Measurements from ENCODE around the gene TRAF1.

TRAF1 gene

GRCh38 chr9:120866651-120867050, 59.9 kb downstream of the TRAF1 start:
- no peak for DNase-seq

GRCh38 chr9:120865809-120866208, 60.8 kb downstream of the TRAF1 start:
- DNase-seq: no peak

- no peak for DNase-seq
Measured at GRCh38 chr9:120865176-120865575, 61.4 kb downstream of the TRAF1 start.

GRCh38 chr9:120864719-120865118, 61.9 kb downstream of the TRAF1 start:
- no peak for DNase-seq

GRCh38 chr9:120863833-120864232, 62.8 kb downstream of the TRAF1 start:
- DNase-seq: no peak

- DNase-seq: no peak
Measured at GRCh38 chr9:120862452-120862851, 64.1 kb downstream of the TRAF1 start.

GRCh38 chr9:120861935-120862334, 64.7 kb downstream of the TRAF1 start:
- no peak for DNase-seq

GRCh38 chr9:120860083-120860482, 66.5 kb downstream of the TRAF1 start:
- DNase-seq: no peak

GRCh38 chr9:120859361-120859760, 67.2 kb downstream of the TRAF1 start:
- DNase-seq: no peak

- no peak for DNase-seq
Measured at GRCh38 chr9:120857902-120858301, 68.7 kb downstream of the TRAF1 start.

- DNase-seq: no peak
Measured at GRCh38 chr9:120857481-120857880, 69.1 kb downstream of the TRAF1 start.

- DNase-seq: no peak
Measured at GRCh38 chr9:120856700-120857099, 69.9 kb downstream of the TRAF1 start.

GRCh38 chr9:120855827-120856670, 70.5 kb downstream of the TRAF1 start:
- DNase-seq: no peak

- DNase-seq: no peak
Measured at GRCh38 chr9:120854596-120855327, 71.8 kb downstream of the TRAF1 start.

- no peak for DNase-seq
Measured at GRCh38 chr9:120853198-120853597, 73.4 kb downstream of the TRAF1 start.

All from bone marrow (tissue), 2 donors.